HG03354 (cell line): Measurements from ENCODE around the gene GARNL3.
A peak's percentile ranks its signal among the peaks of the same experiment; 100 is the strongest.

Experiments
- ATAC-seq: cut with Tn5 transposase; IDR thresholded peaks from one replicate; pipeline ENCODE4 v1.9.1; 2021; ENCODE audit warnings: mild to moderate bottlenecking; ENCODE audit not compliant: unreplicated experiment, poor library complexity, severe bottlenecking

Gene GARNL3

DNA sequence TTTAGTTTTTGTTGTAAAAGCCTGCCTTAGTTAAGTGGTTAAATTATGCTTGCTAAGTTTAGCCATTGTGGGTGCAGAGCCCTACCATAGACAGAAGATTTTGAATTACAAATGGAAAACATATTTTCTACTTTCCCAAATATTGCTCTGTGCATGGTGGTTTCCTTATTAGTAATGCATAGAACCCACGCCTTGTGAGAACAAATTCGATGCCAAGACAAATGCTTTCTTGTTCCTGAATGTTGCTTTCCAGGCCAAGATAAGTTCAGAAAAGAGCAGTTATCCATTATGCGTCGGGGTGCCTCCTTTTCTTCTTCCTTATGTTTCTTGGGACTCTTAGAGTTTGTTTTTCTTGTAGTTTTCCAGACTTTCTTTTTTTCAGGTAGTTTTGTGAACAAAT lies 31.0 kb upstream of the GARNL3 start:
- ATAC-seq = no peak

DNA sequence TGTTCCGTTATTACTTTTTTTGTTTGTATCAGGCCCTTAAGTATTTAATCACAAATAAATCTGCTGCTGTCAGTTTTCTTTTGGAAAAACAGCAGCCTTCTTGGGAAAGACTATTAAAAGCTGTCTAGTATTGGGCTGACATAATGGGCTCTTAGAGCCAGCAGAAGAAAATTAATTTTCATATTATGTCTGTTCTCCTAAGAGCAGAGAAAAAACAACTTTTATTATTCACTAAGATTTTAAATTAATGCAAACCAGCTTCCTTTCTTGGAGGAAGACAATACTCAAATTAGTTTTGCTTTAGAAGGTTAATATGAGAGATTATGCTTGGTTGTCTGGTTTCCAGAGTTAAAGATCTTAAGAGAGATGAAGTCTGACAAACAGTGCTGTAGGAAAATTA lies 30.6 kb upstream of the GARNL3 start:
- ATAC-seq = no peak

DNA sequence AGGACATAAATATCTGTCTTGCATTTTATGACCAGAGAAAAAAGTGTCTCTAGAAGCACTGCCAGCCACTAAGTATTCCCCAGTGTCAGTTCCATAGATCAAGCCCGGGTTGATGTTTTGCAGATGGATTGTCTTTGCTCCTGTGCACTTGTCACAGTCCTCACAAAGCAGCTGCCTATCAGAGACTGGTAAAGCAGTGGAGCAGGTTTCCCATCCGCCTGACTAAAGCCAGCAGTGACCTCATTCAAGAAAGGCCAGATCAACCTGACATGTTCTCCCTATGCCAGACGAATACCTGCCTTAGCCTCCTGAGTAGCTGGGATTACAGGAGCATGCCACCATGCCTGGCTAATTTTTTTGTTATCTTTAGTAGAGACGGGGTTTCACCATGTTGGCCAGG lies 26.8 kb upstream of the GARNL3 start:
- no peak for ATAC-seq

DNA sequence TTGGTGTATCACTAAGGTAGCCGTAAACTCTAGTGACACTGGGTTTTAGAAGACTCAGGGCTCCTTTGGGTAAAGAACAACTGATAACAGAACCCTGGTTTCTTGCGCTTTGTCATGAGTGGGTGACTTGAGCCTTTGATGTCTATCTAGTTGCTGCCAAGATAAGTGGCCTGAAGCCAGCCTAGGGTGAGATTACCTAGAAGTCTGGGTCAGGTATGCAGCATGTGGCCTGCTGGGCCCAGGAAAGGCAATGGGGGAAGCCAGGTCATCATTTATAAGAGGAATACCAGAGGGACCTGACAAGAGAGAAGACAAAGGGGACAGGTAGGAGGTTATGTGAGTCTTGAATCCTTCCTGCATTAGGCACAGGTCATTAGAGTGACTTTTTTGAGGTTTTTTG lies 23.2 kb upstream of the GARNL3 start:
- no peak for ATAC-seq

DNA sequence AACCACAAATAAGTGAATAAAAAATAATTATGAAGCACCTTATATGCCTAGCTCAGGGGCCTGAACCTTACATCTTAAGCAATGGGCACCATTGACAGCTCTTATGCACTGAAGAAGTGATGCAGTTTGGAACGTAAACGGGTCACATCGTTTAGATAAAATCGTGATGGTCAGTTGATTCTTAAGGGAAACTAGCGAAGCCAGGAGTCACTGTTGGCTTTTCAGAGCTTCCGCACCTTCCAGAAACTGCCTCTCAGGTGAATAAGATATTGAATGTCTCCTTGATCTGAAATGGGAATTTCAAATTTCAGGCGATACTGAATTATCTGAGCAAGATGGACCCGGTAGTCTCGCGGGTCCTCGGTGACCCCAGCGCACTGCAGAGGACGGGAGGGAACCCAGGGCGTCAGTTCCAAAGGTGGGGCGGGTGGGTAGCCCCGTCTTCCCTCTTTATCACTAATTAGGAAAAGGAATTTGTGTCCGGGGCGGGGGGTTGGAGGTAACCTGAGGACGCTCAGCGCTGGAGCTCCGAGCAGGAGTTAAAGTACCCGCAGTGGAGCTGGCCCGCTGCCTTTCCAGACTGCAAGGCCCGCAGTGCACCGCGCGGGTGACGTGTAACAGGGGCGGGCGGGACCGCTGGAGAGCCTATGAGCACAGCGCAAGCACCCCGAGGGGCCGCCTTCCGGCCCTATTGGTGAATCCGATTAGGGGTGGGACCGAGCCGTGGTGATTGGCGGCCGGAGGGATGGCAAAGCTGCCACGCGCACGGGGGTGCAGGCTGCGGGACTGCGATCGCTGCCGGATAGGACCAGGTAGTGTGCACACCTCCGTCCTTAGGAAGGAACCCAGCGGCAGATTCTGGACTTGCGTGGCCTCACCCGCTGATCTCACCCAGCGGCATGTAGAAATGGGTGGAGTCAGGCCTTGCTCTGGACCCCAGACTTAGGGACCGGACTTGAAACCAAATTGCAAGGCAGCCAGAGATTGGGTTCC lies 19.7 kb upstream of the GARNL3 start:
- peak; percentile 100 for ATAC-seq

DNA sequence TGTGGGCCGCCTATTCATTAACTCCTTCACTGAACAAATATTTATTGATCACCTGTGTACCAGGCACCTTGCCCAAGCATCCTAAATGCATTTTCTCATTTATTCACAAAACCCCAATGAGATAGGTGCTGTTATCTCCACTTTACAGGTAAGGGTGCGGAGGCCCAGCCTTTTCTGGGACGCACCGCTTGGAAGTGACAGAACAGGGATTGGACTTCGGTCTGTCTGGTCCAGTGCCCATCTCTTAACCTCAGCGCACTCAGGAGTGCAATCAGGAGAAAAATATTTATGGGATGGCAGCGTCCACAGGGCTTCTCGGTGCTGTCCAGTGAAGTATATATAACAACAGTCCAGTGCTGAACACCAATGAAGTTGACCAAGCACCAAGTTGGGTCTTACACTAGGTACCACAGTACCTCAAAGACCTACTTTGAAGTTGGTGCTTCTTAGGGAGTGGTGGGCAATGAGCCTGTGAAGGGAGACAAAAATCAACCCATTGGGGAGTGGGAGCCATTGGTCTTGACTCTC lies 18.9 kb upstream of the GARNL3 start:
- no peak for ATAC-seq

DNA sequence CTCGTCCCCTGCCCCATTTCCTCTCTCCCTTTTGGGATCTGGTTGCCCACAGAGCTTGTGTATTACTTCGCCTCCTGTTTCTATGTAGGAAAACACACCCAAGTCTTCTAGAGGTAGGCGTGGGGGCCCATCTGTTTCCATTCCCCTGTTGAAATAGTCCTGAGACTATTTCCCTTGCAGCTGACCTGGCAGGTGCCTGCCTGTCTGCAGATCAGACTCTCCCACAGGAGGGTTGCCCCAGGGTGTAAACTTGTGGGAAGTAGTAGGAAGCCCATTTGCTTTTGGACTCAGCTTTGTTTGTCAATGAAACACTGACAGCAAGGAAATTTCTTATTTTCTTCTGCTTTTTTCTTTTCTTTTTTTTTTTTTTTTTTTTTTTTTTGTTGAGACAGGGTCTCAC lies 16.3 kb upstream of the GARNL3 start:
- no peak for ATAC-seq

DNA sequence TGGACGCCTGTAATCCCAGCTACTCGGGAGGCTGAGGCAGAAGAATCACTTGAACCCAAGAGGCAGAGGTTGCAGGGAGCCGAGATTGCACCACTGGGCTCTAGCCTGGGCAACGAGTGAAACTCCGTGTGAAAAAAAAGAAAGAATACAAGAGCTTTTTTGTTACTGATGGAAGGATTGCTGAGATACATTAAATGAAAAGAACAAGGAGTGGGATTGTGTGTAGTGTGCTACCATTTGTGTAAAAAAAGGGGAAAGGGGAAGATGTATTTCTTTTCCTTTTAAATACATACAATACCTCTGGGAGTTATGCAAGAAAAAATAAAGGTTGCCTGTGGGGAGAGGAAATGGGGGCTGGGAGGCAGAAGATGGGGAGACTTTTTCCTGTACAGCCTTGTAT lies 14.7 kb upstream of the GARNL3 start:
- ATAC-seq = no peak

DNA sequence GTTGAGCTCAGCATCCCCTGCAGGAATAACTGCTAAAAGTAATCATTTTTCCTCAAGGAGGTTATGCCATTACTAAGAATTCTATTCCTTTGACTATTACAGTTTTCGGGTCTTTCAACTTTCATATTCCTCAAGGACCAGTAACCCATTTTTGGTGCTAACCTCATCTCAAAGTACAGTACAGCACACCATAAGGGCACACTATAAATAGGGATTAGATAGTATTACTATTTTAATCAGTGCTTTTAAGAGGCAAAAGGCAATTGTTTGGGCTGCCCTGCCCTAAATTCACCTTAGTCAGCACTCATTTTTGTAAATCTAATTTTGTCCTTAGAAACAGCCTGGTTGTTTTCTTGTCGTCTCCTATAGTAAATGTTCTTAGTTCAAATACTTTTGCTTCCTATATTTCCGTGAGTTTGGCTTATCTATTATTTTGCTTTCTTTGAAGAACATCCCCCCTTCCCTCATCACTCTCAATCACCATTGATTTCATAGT lies 13.6 kb upstream of the GARNL3 start:
- ATAC-seq = no peak

DNA sequence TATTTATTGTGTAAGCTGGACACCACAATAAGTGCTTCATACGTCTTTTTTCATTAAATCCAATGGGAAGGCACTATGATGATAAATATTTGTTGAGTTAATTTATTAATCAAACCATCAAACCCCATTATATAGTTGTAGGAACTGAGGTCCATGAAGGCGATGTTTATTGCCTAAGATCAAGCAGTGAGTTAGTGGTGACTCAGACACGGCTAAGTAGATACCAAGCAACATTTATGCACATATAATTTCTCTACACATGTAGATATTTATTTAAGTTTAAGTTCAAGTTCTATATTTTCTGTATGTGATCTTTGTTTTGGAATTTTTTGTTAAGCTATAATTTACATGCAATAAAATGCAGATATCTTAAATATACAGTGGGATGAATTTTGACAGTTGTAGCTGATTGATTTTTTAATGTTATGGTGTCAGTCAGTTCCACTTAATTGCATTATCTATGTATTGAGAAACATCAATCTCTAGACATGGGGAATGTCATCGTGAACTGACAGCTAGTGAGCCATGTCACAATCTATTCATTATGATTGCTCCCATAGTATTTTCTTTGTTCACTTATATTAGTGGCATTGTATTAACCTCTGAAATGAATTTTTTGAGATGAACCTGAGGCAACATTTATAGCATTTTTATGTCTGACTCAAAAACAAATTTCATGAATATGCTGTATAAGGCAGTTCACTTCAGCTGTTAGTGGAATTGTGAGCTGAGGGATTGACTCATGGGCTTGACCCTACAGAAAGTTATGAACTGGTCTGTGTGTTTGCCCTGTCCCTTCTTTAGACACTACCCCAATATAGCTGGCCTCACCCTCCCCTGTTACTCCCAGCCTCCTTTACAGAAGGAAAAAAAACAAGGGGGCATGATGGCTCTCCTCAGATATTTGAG lies 11.9 kb upstream of the GARNL3 start:
- no peak for ATAC-seq

DNA sequence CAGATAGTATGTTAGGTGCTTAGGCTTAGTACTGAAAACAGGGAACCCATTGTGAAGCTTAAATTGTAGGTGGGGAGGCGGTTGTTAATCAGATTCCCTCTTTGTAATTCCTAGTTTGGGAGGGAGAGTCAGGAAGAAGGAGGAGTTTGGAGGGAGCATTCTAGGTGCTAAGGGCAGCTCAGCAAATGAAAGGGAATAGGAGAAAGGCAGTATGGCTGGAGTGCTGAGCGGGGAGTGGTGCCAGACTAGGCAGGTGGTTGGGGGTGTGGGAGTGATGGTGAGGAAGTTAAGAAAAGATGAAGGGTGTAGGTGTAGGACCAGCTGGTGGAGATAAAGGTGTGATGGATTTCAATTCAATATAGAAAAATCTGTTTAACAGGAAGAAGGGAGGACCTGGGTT lies 11.1 kb upstream of the GARNL3 start:
- ATAC-seq = no peak

DNA sequence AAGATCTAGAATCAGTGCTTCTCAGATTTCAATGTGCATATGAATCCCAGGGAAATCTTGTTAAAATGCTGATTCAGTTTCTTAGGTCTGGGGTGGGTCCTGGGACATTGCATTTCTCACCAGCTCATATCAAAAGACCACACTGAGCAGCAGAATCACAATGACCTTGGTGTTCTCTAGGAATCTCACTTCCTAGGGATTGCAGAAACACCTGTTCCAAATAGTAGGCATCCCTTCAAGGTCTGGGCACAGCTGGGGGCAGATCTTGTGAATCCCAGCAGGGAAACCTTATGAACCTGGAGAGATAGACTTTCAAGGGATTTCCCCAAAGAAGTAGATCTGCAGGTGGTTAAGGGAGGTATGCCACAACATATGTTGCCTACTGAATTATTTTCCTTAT lies 8.9 kb upstream of the GARNL3 start:
- ATAC-seq = no peak

DNA sequence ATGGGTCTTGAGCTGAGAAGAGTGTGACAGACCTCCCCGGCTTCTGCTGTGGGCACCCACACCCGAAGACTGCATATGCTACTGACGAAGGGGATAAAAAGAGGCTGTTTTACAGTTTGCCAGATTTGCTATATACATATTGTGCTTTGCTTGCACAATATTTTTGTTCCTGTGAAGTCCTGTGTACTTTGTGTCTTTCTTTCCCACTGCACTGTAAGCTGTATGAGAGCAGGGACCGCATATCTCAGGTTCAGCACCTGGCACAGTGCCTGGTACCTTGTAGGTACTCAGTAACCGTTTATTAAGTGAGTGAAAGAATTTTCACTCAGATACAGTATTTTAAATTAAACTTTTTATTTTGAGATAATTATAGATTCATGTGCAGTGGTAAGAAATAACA lies 8.2 kb upstream of the GARNL3 start:
- ATAC-seq = no peak

DNA sequence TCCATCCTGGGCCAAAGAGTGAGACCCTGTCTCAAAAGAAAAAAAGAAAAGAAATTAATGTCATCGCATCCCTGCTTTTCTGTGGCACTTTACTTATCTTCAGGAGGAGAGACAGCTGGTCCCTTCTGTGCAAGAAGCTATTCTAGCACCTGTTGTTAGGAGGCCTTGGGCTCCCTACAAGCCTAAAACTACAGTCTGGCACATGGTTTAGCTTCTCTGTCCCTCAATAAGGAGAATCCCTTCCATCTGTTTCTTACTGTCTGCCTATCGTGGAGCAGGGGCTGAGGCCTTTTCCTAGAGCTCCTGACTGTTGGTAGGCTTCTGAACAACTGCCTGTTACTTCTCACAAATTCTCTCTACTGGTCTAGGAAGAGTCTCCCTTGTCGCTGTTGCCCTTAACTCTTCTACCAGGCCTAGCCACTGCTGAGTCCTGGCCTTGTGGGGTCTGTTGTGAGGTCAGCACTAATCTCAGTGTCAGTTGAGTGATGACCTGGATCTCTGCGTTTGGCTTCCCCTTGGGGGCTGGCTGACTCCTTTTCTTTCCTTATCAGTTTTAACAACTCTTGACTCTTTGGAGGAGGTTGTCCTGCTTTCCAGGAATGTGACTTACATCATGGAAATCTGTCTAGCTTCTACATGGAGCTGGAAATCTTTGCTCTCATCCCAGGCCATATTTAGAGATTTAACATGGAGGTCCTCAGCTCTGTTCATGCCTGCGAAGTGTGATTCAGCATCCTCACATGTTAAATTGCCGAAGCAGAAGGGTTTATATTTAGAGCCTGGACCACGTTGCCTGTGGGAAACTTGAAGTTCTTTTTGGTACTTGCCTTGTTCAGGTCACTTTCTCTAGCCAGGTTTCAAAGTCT lies 5.7 kb upstream of the GARNL3 start:
- no peak for ATAC-seq

DNA sequence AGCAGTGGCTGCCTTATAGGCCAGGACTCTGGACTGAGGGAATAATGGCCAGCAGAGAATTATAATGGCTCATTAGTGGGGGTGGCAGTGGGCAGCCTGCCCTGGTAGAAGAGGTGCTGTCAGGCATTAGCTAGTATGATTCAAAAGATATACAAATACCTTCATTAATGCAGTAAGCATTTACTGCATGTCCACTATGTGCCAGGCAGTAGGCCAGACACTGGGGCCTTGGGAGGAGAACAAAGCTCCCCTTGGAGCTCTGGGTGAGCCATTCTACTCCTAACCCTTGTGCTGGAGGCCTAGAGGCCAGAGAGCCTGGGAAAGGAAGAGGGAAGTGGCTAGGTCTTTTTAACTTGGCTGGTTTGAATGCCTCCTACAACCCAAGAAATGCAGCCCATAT lies 2.0 kb upstream of the GARNL3 start:
- no peak for ATAC-seq

DNA sequence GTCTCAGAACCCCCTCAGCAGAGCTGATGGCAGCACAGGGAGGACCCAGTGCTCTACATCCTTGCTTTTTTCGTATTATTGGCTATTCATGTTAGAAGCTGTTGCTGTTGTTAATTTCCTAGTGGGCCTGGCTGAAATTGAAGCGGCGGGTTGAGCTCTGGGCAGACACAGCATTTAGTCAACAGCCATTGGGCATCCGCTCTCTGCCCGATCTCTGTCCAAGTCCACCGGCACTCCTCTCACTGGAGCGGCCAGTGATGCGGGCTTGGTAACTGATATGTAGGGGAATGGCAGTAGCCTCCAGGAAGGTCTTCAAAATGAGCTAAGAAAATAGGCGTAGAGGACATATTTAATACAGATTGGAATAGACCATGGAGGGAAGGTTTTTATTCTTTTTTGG lies 1.3 kb upstream of the GARNL3 start:
- no peak for ATAC-seq

DNA sequence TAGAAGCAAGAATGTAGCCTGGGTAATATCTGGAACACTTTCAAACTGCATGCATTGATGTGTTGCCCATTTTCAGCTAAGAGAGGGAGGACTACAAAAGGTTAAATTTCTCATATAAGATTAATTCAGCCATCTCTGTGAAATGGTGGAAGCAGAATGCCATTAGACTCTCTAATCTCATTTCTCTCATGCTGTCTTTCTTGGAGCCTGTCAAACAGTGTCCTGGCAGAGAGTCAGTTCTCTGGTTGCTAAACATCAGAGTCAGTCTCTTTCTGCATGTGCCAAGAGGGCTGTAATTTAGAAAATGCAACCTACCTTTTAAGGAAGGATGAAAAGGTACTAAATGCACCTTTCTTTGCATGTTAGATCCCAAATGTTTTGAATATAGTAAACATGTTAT lies 910 bp upstream of the GARNL3 start:
- ATAC-seq = no peak

DNA sequence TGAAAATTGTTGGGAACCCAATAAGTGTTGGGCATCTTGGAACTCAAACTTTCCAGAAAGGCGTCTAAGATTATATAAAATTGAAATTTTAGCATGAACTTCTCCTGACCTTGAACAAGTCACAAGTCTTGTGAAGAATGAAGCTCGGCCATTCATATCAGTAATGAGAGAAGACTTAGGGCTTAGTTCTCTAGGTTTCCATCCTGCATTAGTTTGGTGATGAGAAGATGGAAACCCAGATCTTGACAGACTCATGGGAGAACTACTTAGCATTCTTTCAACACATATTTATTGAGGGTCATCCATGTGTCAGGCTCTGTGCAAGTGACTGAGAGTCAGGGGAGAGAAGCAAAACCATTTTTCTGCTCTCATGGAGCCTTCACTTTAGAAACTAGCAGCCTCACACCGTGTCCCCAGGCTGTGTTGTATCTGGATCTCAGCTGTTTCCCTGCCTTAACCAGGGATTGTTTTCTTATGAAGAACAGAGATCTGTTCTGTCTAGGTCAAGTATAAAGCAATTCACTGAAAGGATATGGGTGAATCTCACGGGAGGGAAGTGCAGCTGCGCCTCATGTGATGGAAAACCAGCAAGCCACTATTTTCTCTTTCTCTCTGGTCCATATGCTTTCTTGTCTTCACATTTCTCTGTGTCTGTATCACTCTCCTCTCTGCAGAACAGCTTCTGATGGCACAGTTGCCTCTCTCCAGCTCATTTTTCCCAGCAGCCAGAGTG lies 3.4 kb downstream of the GARNL3 start:
- ATAC-seq = no peak

DNA sequence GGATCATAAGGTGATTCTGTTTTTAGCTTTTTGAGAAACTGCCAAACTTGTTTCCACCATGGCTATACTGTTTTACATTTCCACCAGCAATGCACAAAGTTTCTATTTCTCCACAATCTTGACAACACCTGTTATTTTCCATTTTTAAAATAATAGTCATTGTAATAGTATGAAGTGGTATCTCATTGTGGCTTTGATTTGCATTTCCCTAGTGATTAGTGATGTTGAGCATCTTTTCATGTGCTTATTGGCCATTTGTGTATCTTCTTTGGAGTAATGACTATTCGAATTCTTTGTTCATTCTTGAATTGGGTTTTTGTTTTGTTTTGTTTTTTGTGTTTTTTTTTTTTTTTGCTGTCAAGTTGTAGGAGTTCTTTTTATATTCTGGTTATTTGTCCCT lies 4.9 kb downstream of the GARNL3 start:
- ATAC-seq = no peak
